Astrocyte of the spinal cord (primary cell): Measurements from ENCODE around the gene ABCA13.
A peak's percentile ranks its signal among the peaks of the same experiment; 100 is the strongest.

ENCODE experiments used
- DNase-seq: peaks from one replicate; pipeline ENCODE4 v3.0.0; 2011; ENCODE audit warnings: low read depth, low spot score
- H3K4me3 ChIP-seq: 2 replicates; pipeline ENCODE4 v1.5.1; 2011; ENCODE audit warnings: low read depth, mild to moderate bottlenecking, low read length, moderate library complexity
- in situ Hi-C: cut with HindIII; loops from 2 replicates; pipeline ENCODE4 v1.10.0; 2017; ENCODE audit warnings: low sequenced_read_pairs
- TF ChIP-seq, protein P1 (sequence below): IDR thresholded peaks from 2 replicates; pipeline ENCODE4 v1.5.1; 2012; ENCODE audit warnings: low read depth, mild to moderate bottlenecking, low read length, inconsistent platforms

The ABCA13 gene

GRCh38 chr7:48259463-48260280 is 88.4 kb downstream of the ABCA13 start:
- in situ Hi-C loops, result no loop called here
- no peak for DNase-seq
- H3K4me3 ChIP-seq, result no peak overlapping the region
- TF ChIP-seq, protein P1, sequence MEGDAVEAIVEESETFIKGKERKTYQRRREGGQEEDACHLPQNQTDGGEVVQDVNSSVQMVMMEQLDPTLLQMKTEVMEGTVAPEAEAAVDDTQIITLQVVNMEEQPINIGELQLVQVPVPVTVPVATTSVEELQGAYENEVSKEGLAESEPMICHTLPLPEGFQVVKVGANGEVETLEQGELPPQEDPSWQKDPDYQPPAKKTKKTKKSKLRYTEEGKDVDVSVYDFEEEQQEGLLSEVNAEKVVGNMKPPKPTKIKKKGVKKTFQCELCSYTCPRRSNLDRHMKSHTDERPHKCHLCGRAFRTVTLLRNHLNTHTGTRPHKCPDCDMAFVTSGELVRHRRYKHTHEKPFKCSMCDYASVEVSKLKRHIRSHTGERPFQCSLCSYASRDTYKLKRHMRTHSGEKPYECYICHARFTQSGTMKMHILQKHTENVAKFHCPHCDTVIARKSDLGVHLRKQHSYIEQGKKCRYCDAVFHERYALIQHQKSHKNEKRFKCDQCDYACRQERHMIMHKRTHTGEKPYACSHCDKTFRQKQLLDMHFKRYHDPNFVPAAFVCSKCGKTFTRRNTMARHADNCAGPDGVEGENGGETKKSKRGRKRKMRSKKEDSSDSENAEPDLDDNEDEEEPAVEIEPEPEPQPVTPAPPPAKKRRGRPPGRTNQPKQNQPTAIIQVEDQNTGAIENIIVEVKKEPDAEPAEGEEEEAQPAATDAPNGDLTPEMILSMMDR, result no peak

GRCh38 chr7:48261696-48262095 is 90.4 kb downstream of the ABCA13 start:
- DNase-seq, result no peak
- in situ Hi-C loops, result no loop called here
- H3K4me3 ChIP-seq, result no peak overlapping the region
- TF ChIP-seq, protein P1, result no peak

DNA sequence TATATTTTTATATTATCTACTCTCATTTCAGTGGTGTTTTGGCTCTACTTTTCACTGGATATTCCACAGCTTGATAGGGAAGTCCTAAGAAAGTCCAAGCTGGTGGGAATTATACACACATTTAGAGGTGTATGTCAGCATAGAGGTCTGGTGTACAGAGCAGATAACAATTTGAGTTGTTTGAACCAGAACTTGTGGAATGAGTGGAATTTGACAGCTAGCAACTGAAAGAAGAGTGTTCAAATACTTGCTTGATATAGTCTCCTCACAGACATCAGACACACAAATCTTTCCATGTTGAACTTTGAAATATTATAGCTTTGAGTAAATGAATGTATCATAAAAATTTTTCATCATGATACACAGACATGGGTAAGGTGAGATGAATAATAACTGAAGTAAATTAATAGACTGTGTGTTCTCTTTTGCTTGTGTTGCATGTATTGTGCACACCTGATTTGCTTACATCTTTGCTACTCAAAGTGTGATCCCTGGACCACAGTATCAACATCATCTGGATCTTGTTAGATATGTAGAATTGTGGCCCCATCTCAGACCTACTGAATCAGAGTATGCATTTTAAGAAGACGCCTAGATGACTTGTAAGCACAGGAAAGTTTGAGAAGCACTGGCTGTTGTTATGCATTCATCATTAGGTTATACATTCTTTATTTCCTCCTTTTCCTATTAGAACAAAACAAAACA is 91.5 kb downstream of the ABCA13 start:
- no peak overlapping the region for H3K4me3 ChIP-seq
- in situ Hi-C loops, result no loop called here
- TF ChIP-seq, protein P1, result no peak
- no peak for DNase-seq

DNA sequence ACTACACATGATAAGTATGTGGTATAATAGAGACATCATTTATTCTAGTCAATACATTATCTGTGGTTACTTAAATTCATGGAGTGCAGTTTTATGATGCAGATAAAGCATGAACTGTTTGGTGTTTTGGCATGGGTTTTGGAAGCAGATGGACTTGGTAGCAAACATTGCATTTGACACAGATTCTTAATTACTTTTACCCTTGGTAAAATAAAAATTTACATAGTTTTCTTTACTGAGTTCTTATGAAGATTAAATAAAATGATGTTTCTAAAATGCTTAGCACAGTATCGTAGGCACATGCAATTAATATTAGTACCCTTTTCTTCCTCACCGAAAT is 92.0 kb downstream of the ABCA13 start:
- H3K4me3 ChIP-seq, result no peak overlapping the region
- DNase-seq, result no peak
- in situ Hi-C loops, result no loop called here
- TF ChIP-seq, protein P1, result no peak

- no peak overlapping the region for H3K4me3 ChIP-seq
- TF ChIP-seq, protein P1, result no peak
- in situ Hi-C loops, result no loop called here
Measured at GRCh38 chr7:48269066-48269465, 97.8 kb downstream of the ABCA13 start.

GRCh38 chr7:48274662-48275061 is 103.4 kb downstream of the ABCA13 start:
- in situ Hi-C loops, result no loop called here
- no peak overlapping the region for H3K4me3 ChIP-seq
- TF ChIP-seq, protein P1, result no peak
- peak; percentile 49 for DNase-seq

More at GRCh38 chr7:48269066-48269465, 97.8 kb downstream of the ABCA13 start:
- DNase-seq, result no peak
